CD4-positive, alpha-beta T cell treated with Interleukin-1 beta for 1 hour (primary cell): ENCODE data around the gene PYM1.
"Not testable (repeated sequence)": the region's sequence is repeated elsewhere in the genome, so short reads cannot be mapped to it uniquely, and the experiment has no call there.

Experiments used
- DNase-seq, 2 donors: peaks; one replicate each; pipeline ENCODE4 v3.0.0-alpha.2; 2020 to 2022

PYM1 gene

GRCh38 chr12:55908726-55909512 lies 18.8 kb downstream of the PYM1 start:
- no peak for DNase-seq

- DNase-seq: no peak
Measured at GRCh38 chr12:55906056-55906455, 21.6 kb downstream of the PYM1 start.

- DNase-seq: no peak
Measured at GRCh38 chr12:55901881-55902490, 25.7 kb downstream of the PYM1 start.

GRCh38 chr12:55899082-55899481 lies 28.6 kb downstream of the PYM1 start:
- no peak for DNase-seq

GRCh38 chr12:55893723-55894122 lies 34.0 kb downstream of the PYM1 start:
- no peak for DNase-seq

- no peak for DNase-seq
Measured at GRCh38 chr12:55891310-55891709, 36.4 kb downstream of the PYM1 start.

GRCh38 chr12:55885113-55885512 lies 42.6 kb downstream of the PYM1 start:
- DNase-seq: no peak

- DNase-seq: no peak
Measured at GRCh38 chr12:55877824-55878223, 49.9 kb downstream of the PYM1 start.

- DNase-seq: no peak
Measured at GRCh38 chr12:55875704-55876467, 51.8 kb downstream of the PYM1 start.

- DNase-seq: no peak
Measured at GRCh38 chr12:55874443-55874842, 53.3 kb downstream of the PYM1 start.

- not testable (repeated sequence) for DNase-seq
Measured at GRCh38 chr12:55866454-55867004, 61.2 kb downstream of the PYM1 start.

- DNase-seq: no peak
Measured at GRCh38 chr12:55865327-55865726, 62.4 kb downstream of the PYM1 start.

- not testable (repeated sequence) for DNase-seq
Measured at GRCh38 chr12:55862931-55863330, 64.8 kb downstream of the PYM1 start.

- DNase-seq: no peak
Measured at GRCh38 chr12:55862286-55862685, 65.4 kb downstream of the PYM1 start.

GRCh38 chr12:55861871-55862270 lies 65.8 kb downstream of the PYM1 start:
- no peak for DNase-seq

GRCh38 chr12:55861396-55861795 lies 66.3 kb downstream of the PYM1 start:
- DNase-seq: no peak

GRCh38 chr12:55852740-55853139 lies 75.0 kb downstream of the PYM1 start:
- no peak for DNase-seq
